BJ (cell line): ENCODE results near the gene L3MBTL4. TPM values are rescaled to one million over a fixed set of nuclear protein-coding genes. Genes with fewer than 3 reads are reported as not detected.

Experiments
- CTCF ChIA-PET: fragments of 350-600 bp; formaldehyde crosslinking; extraction: SDS; loops from one replicate; lab custom pipeline; 2021; ENCODE audit warnings: antibody characterized with exemption, inconsistent platforms; lab: Yijun Ruan, JAX
- POLR2A ChIA-PET: fragments of 300-600 bp; sonication (Branson Sonifier 250); formaldehyde crosslinking; extraction: SDS; loops from one replicate; lab custom pipeline; 2021; ENCODE audit warnings: antibody characterized with exemption; lab: Charles Lee
- DNase-seq: peaks from one replicate; pipeline ENCODE4 v3.0.0-alpha.2; 2011; ENCODE audit warnings: low read depth
- H3K27me3 ChIP-seq: 2 replicates; pipeline ENCODE4 v1.6.0; 2011; ENCODE audit warnings: low read length; ENCODE audit not compliant: control insufficient read depth, insufficient read depth
- H3K36me3 ChIP-seq: 2 replicates; pipeline ENCODE4 v1.5.1; 2011; ENCODE audit warnings: low read length; ENCODE audit not compliant: control insufficient read depth, insufficient read depth
- H3K4me3 ChIP-seq: 2 replicates; pipeline ENCODE4 v1.5.1; 2011; ENCODE audit warnings: low read depth, mild to moderate bottlenecking, control low read depth, low read length
- polyA plus RNA-seq: library from polyadenylated mRNA; depleted of rRNA; stranded (reverse); fragments of >200 nt; gene quantifications from 2 replicates; pipeline ENCODE4 v1.2.3, GENCODE V29; 2011
- TF ChIP-seq, protein P1 (sequence below): IDR thresholded peaks from 2 replicates; pipeline ENCODE4 v1.5.1; 2011; ENCODE audit warnings: low read depth, mild to moderate bottlenecking, control low read depth, inconsistent platforms, low read length, moderate library complexity; ENCODE audit not compliant: insufficient read depth

L3MBTL4 gene
- polyA plus RNA-seq, 1 experiment = not detected

DNA sequence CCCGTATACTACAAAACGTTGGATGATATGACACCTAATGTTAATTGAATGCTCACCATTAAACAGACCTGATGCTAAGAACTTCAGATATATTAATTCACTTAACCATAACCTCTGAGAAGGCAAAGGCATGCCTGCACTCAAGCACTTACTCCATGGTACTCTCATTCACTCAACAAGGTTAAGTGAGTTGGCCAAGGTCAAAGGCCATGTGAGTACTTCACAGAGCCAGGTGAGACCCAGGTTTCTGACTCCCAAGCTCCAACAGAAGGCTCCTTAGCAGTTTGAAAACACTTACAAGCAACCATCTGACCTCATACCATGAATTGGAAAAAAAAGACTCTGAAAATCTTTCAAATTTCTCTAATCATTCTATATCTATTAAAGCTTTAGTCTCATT lies 198.8 kb downstream of the L3MBTL4 start:
- ChIA-PET CTCF (interaction anchor here (1.1 to 4.1 kb wide), 2 partner anchors 9 to 336 kb away, joined by 3 to 22 read pairs; no protein-coding TSS in a partner anchor), POLR2A (no interaction called here)
- TF ChIP-seq, protein P1, sequence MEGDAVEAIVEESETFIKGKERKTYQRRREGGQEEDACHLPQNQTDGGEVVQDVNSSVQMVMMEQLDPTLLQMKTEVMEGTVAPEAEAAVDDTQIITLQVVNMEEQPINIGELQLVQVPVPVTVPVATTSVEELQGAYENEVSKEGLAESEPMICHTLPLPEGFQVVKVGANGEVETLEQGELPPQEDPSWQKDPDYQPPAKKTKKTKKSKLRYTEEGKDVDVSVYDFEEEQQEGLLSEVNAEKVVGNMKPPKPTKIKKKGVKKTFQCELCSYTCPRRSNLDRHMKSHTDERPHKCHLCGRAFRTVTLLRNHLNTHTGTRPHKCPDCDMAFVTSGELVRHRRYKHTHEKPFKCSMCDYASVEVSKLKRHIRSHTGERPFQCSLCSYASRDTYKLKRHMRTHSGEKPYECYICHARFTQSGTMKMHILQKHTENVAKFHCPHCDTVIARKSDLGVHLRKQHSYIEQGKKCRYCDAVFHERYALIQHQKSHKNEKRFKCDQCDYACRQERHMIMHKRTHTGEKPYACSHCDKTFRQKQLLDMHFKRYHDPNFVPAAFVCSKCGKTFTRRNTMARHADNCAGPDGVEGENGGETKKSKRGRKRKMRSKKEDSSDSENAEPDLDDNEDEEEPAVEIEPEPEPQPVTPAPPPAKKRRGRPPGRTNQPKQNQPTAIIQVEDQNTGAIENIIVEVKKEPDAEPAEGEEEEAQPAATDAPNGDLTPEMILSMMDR = no peak

GRCh38 chr18:6211174-6211504 lies 203.6 kb downstream of the L3MBTL4 start:
- POLR2A ChIA-PET = no interaction called here
- CTCF ChIA-PET = no interaction called here

More for the DNA sequence above, 198.8 kb downstream of the L3MBTL4 start:
- no peak for DNase-seq
- no peaks in the 10 kb centered on the region for H3K27me3 ChIP-seq
- H3K4me3 ChIP-seq = no peak overlapping the region
- no peaks in the 10 kb centered on the region for H3K36me3 ChIP-seq

GRCh38 chr18:6210349-6211173 lies 204.2 kb downstream of the L3MBTL4 start:
- H3K27me3 ChIP-seq = no peaks in the 10 kb centered on the region
- CTCF ChIA-PET = interaction anchor here (0.6 kb wide), 1 partner anchor 9 kb away, joined by 3 read pairs; no protein-coding TSS in a partner anchor
- no peak overlapping the region for H3K4me3 ChIP-seq
- no peaks in the 10 kb centered on the region for H3K36me3 ChIP-seq
- DNase-seq = no peak
- TF ChIP-seq, protein P1 = no peak
- POLR2A ChIA-PET = no interaction called here

More at GRCh38 chr18:6211174-6211504, 203.6 kb downstream of the L3MBTL4 start:
- Histone ChIP-seq H3K27me3 (no peaks in the 10 kb centered on the region), H3K36me3 (no peaks in the 10 kb centered on the region), H3K4me3 (no peak overlapping the region)
- TF ChIP-seq, protein P1 = no peak
- DNase-seq = no peak

DNA sequence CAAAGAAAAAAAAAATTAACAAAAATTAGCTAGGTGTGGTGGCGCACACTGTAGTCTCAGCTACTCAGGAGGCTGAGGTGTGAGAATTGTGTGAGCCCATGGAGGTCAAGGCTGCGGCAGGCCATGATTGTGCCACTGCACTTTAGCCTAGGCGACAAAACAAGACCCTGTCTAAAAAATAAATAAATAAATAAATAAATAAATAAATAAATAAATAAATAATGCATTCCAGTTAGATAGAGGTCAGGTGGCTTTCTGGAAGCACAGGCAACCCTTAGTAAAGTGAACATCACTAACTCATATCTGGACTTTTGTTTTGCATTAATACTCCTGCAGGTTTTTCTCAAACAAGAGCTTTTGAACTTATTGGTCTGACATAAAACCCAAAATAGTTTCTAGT lies 206.8 kb downstream of the L3MBTL4 start:
- POLR2A ChIA-PET = no interaction called here
- TF ChIP-seq, protein P1 = no peak
- Histone ChIP-seq H3K27me3 (no peaks in the 10 kb centered on the region), H3K4me3 (no peak overlapping the region), H3K36me3 (no peaks in the 10 kb centered on the region)
- CTCF ChIA-PET = interaction anchor here (1.2 to 2.6 kb wide), 3 partner anchors 9 to 11 kb away, joined by 4 to 22 read pairs (median 5); no protein-coding TSS in a partner anchor
- DNase-seq = no peak

DNA sequence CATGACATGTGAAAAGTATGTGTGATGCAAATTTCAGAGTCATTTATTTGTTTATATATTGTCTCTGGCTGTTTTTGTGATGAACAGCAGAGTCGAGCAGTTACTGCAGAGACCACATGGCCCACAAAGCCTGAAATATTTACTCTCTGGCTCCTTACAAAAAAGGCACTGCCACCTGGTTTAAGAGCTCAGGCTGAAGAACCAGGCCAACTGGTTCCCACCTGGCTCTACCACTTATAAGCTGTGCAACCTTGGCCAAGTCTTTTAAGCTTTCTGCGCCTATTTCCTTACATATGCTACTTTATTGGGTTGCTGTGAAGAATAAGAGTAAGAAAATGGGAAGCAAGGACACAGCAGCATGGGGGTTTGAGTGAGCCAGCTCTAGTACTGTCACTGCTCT lies 207.6 kb downstream of the L3MBTL4 start:
- no peak overlapping the region for H3K4me3 ChIP-seq
- no peaks in the 10 kb centered on the region for H3K36me3 ChIP-seq
- no peak for DNase-seq
- ChIA-PET POLR2A (no interaction called here), CTCF (interaction anchor here (0.7 to 2.6 kb wide), 3 partner anchors 8 to 318 kb away, joined by 3 to 22 read pairs (median 5); no protein-coding TSS in a partner anchor)
- H3K27me3 ChIP-seq = no peaks in the 10 kb centered on the region
- TF ChIP-seq, protein P1 = no peak
